T-cell (primary cell): ENCODE data around the gene FADD. TPM values are rescaled to one million over a fixed set of nuclear protein-coding genes. Genes with fewer than 3 reads are reported as not detected.
"Not testable (repeated sequence)": the region's sequence is repeated elsewhere in the genome, so short reads cannot be mapped to it uniquely, and the experiment has no call there.

Experiments
- ATAC-seq, 4 experiments: fragments of 200-7000 bp in 3 of 4; fragments of 150-1000 bp in 1 of 4; cut with Tn5 transposase; replicated peaks in 1 of 4; 1 replicate in 3 of 4; 2 replicates in 1 of 4; pipeline ENCODE4 v1.10.0; 2021; ENCODE audit warnings: moderate library complexity in 3 of 4, mild to moderate bottlenecking in 2 of 4, moderate number of reproducible peaks in 1 of 4
- CTCF ChIA-PET, 2 donors: fragments of 300-600 bp; sonication (Branson Sonifier 250); formaldehyde crosslinking; loops; one replicate each; lab custom pipeline; 2022; ENCODE audit warnings: antibody characterized with exemption in 2 of 2; lab: Charles Lee
- POLR2A ChIA-PET, 2 donors: fragments of 300-600 bp; sonication (Branson Sonifier 250); formaldehyde crosslinking; loops; one replicate each; lab custom pipeline; 2022; ENCODE audit warnings: antibody characterized with exemption in 2 of 2; lab: Charles Lee
- DNase-seq, 35 experiments: peaks; one replicate each; pipeline versions ENCODE4 v3.0.0 to v3.0.0-alpha.2; 2013 to 2023
- H3K27ac ChIP-seq: one replicate; pipeline ENCODE4 v1.5.1; 2013; ENCODE audit warnings: low read length
- H3K27me3 ChIP-seq, 2 experiments: replicated peaks in 1 of 2; 1 replicate in 1 of 2; 2 replicates in 1 of 2; pipeline versions ENCODE4 v1.6.1 to v1.7.0; 2013; ENCODE audit warnings: low read length in 1 of 2, mixed read lengths in 1 of 2; ENCODE audit not compliant: control insufficient read depth in 2 of 2, insufficient read depth in 2 of 2; ENCODE audit errors: extremely low read depth in 1 of 2
- H3K36me3 ChIP-seq, 2 donors: 1 replicate in 1 of 2; 2 replicates in 1 of 2; pipeline versions ENCODE4 v1.6.1 to v1.7.0; 2013; ENCODE audit warnings: low read length in 1 of 2; ENCODE audit not compliant: control insufficient read depth in 2 of 2, insufficient read depth in 1 of 2; ENCODE audit errors: extremely low read depth in 1 of 2
- H3K4me1 ChIP-seq, 2 experiments: 1 replicate in 1 of 2; 2 replicates in 1 of 2; pipeline versions ENCODE4 v1.6.1 to v1.7.0; 2013; ENCODE audit warnings: low read length in 2 of 2, mixed read lengths in 1 of 2; ENCODE audit not compliant: insufficient read depth in 2 of 2, control insufficient read depth in 1 of 2; ENCODE audit errors: extremely low read depth in 1 of 2
- H3K4me3 ChIP-seq, 2 donors: 1 replicate in 1 of 2; 2 replicates in 1 of 2; pipeline versions ENCODE4 v1.5.1 to v1.7.0; 2013; ENCODE audit warnings: mild to moderate bottlenecking in 2 of 2, low read length in 1 of 2, moderate library complexity in 1 of 2; ENCODE audit not compliant: control insufficient read depth in 1 of 2; ENCODE audit errors: extremely low read depth in 1 of 2
- H3K9me3 ChIP-seq: 2 replicates; pipeline ENCODE4 v1.7.0; 2013
- H3K27ac Mint-ChIP-seq, 2 donors: one replicate each; pipeline ENCODE4 v1.8.0; 2020 to 2021; ENCODE audit warnings: mild to moderate bottlenecking in 2 of 2, mixed read lengths in 2 of 2
- H3K27me3 Mint-ChIP-seq, 2 donors: one replicate each; pipeline ENCODE4 v1.8.0; 2021 to 2022; ENCODE audit warnings: mixed read lengths in 2 of 2
- H3K36me3 Mint-ChIP-seq: one replicate; pipeline ENCODE4 v1.8.0; 2021; ENCODE audit warnings: mixed read lengths
- H3K4me1 Mint-ChIP-seq, 3 donors: one replicate each; pipeline ENCODE4 v1.8.0; 2020 to 2022; ENCODE audit warnings: mixed read lengths in 3 of 3, mild to moderate bottlenecking in 1 of 3
- H3K4me3 Mint-ChIP-seq, 3 donors: one replicate each; pipeline ENCODE4 v1.8.0; 2020 to 2022; ENCODE audit warnings: mild to moderate bottlenecking in 3 of 3, mixed read lengths in 3 of 3, moderate library complexity in 3 of 3
- H3K9me3 Mint-ChIP-seq, 3 donors: one replicate each; pipeline ENCODE4 v1.8.0; 2020 to 2022; ENCODE audit warnings: mixed read lengths in 3 of 3
- WGBS: methylation state at CpG from one replicate; pipeline ENCODE4 v1.1.5; 2013; ENCODE audit warnings: missing lambda C conversion rate; ENCODE audit not compliant: insufficient coverage; 5-methylcytosine and 5-hydroxymethylcytosine counted together
- total RNA-seq, 35 experiments: library from RNA in 6 of 35; stranded (reverse) in 6 of 35; fragments of 120-200 nt in 1 of 35; gene quantifications; one replicate each; pipeline versions ENCODE4 v1.2.1 to v1.2.4 and lab custom pipeline; 2013 to 2026

Gene FADD
- total RNA-seq, 5 donors from 2014 or later (not counting 1 experiment from before 2014, with no cell fraction given), result 8.4 to 53.9 (median 50.8) TPM

- DNase-seq (no peak), ATAC-seq (no peak)
- no peak overlapping the region for H3K4me3 ChIP-seq
- Mint-ChIP-seq H3K4me3 (no peak overlapping the region), H3K27me3 (peaks cover under 1 to 2% of the 10 kb centered on the region in 2 donors), H3K4me1 (peaks cover 25 to 29% (median 26%) of the 10 kb centered on the region in 3 donors), H3K27ac (no peak overlapping the region), H3K9me3 (no peaks in the 10 kb centered on the region), H3K36me3 (peaks cover 20% of the 10 kb centered on the region)
- ChIA-PET POLR2A (no interaction called here), CTCF (no interaction called here)
- WGBS, result 80% methylated on average over 9 of the region's 13 CpGs
- H3K27me3 ChIP-seq, result no peaks in the 10 kb centered on the region
- H3K36me3 ChIP-seq, result peaks cover 6 to 22% of the 10 kb centered on the region in 2 donors
- H3K27ac ChIP-seq, result no peak overlapping the region
- H3K4me1 ChIP-seq, result peaks cover 0 to 16% of the 10 kb centered on the region in 2 experiments
- H3K9me3 ChIP-seq, result no peaks in the 10 kb centered on the region
Observed at GRCh38 chr11:70212227-70212811, 9.2 kb downstream of the FADD start.

- H3K27me3 ChIP-seq, H3K9me3 Mint-ChIP-seq, H3K4me3 Mint-ChIP-seq, H3K36me3 Mint-ChIP-seq, DNase-seq, H3K4me1 Mint-ChIP-seq, H3K9me3 ChIP-seq, H3K36me3 ChIP-seq, CTCF ChIA-PET, H3K27ac Mint-ChIP-seq, H3K27ac ChIP-seq, H3K4me1 ChIP-seq, H3K4me3 ChIP-seq, ATAC-seq, POLR2A ChIA-PET: not testable (repeated sequence)
- WGBS, result 84% methylated on average over 3 of the region's 5 CpGs
- H3K27me3 Mint-ChIP-seq, result peaks cover 24 to 32% of the 10 kb centered on the region in 2 donors
Observed at GRCh38 chr11:70217388-70217787, 14.3 kb downstream of the FADD start.

- H3K27ac Mint-ChIP-seq, H3K4me1 Mint-ChIP-seq, CTCF ChIA-PET, H3K4me3 ChIP-seq, H3K36me3 ChIP-seq, H3K9me3 Mint-ChIP-seq, H3K36me3 Mint-ChIP-seq, ATAC-seq, H3K27ac ChIP-seq, H3K4me3 Mint-ChIP-seq, POLR2A ChIA-PET, H3K9me3 ChIP-seq, H3K4me1 ChIP-seq, H3K27me3 ChIP-seq, DNase-seq: not testable (repeated sequence)
- H3K27me3 Mint-ChIP-seq, result peaks cover 24 to 33% of the 10 kb centered on the region in 2 donors
- 55% methylated on average over 5 of the region's 8 CpGs for WGBS
Observed at GRCh38 chr11:70218076-70218475, 15.0 kb downstream of the FADD start.

GRCh38 chr11:70220136-70220535, 17.0 kb downstream of the FADD start:
- H3K4me1 ChIP-seq, result no peaks in the 10 kb centered on the region
- ChIA-PET POLR2A (no interaction called here), CTCF (interaction anchor here (0.5 to 0.6 kb wide), 2 partner anchors 23 to 34 kb away, joined by 4 to 25 read pairs; no protein-coding TSS in a partner anchor)
- Mint-ChIP-seq H3K27ac (no peak overlapping the region), H3K4me1 (no peaks in the 10 kb centered on the region), H3K9me3 (no peaks in the 10 kb centered on the region), H3K27me3 (peaks cover 24 to 38% of the 10 kb centered on the region in 2 donors), H3K36me3 (no peaks in the 10 kb centered on the region), H3K4me3 (no peak overlapping the region)
- peaks cover 0 to 8% of the 10 kb centered on the region in 2 experiments for H3K27me3 ChIP-seq
- DNase-seq, result no peak
- H3K4me3 ChIP-seq, result no peak overlapping the region
- no peaks in the 10 kb centered on the region for H3K36me3 ChIP-seq
- WGBS, result 83% methylated on average over 1 of the region's 3 CpGs
- H3K27ac ChIP-seq, result no peak overlapping the region
- no peak for ATAC-seq
- H3K9me3 ChIP-seq, result no peaks in the 10 kb centered on the region

GRCh38 chr11:70220920-70221319, 17.8 kb downstream of the FADD start:
- no peaks in the 10 kb centered on the region for H3K4me1 ChIP-seq
- H3K27ac ChIP-seq, result no peak overlapping the region
- DNase-seq, result no peak
- no peak overlapping the region for H3K4me3 Mint-ChIP-seq
- no peak for ATAC-seq
- H3K27ac Mint-ChIP-seq, result no peak overlapping the region
- no peak overlapping the region for H3K4me3 ChIP-seq
- peaks cover 24 to 38% of the 10 kb centered on the region in 2 donors for H3K27me3 Mint-ChIP-seq
- CTCF ChIA-PET, result no interaction called here
- no peaks in the 10 kb centered on the region for H3K9me3 Mint-ChIP-seq
- H3K36me3 ChIP-seq, result no peaks in the 10 kb centered on the region
- POLR2A ChIA-PET, result no interaction called here
- H3K4me1 Mint-ChIP-seq, result no peaks in the 10 kb centered on the region
- H3K36me3 Mint-ChIP-seq, result no peaks in the 10 kb centered on the region
- peaks cover 0 to 8% of the 10 kb centered on the region in 2 experiments for H3K27me3 ChIP-seq
- no CpG with 5 or more reads among the region's 1 CpG for WGBS
- no peaks in the 10 kb centered on the region for H3K9me3 ChIP-seq

GRCh38 chr11:70225681-70226177, 22.6 kb downstream of the FADD start:
- no peak overlapping the region for H3K4me3 Mint-ChIP-seq
- H3K27ac ChIP-seq, result no peak overlapping the region
- no peaks in the 10 kb centered on the region for H3K9me3 Mint-ChIP-seq
- no peaks in the 10 kb centered on the region for H3K9me3 ChIP-seq
- peaks cover 0 to 7% of the 10 kb centered on the region in 2 experiments for H3K27me3 ChIP-seq
- 71% methylated on average over 8 of the region's 8 CpGs for WGBS
- H3K36me3 Mint-ChIP-seq, result no peaks in the 10 kb centered on the region
- no peak for ATAC-seq
- no peaks in the 10 kb centered on the region for H3K4me1 Mint-ChIP-seq
- peaks cover 0 to 11% of the 10 kb centered on the region in 2 donors for H3K27me3 Mint-ChIP-seq
- no peak overlapping the region for H3K27ac Mint-ChIP-seq
- CTCF ChIA-PET, result no interaction called here
- POLR2A ChIA-PET, result no interaction called here
- H3K4me3 ChIP-seq, result no peak overlapping the region
- H3K36me3 ChIP-seq, result no peaks in the 10 kb centered on the region
- H3K4me1 ChIP-seq, result no peaks in the 10 kb centered on the region
- no peak for DNase-seq
